ENCODE results near the gene GALNT14. TPM values are rescaled to one million over a fixed set of nuclear protein-coding genes. Genes with fewer than 3 reads are reported as not detected.

GALNT14 gene
- total and polyA plus RNA-seq, 10 of the 15 experiments (the other 5 are each of a cell fraction or from before 2014, with no cell fraction given): 3.7 to 17.8 (median 6.0) TPM

DNA sequence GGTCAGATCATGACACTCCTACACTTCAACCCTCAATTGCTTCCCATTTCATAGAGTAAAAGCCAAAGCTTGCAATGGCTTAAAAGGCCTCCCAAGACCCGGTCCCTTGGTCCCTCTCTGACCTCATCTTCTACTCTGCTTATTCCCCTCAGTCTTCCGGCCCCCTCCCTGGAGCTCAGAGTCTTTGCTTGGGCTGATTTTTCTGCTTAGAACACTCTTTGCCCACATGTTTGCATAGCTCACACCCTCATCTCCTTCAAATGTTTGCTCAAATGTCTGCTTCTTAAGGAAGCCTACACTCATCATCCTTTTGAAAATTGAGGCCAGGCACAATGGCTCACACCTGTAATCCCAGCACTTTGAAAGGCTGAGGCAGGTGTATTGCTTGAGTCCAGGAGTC lies 265.4 kb downstream of the GALNT14 start:
- CTCF ChIA-PET: interaction anchor here (0.8 to 1.9 kb wide), 4 partner anchors 9 to 161 kb away, joined by 3 to 12 read pairs (median 4); no protein-coding TSS in a partner anchor
- H3K27ac ChIP-seq (ENCODE audit: control insufficient read depth, insufficient read depth): no peak overlapping the region
- H3K4me1 ChIP-seq (ENCODE audit: control insufficient read depth, insufficient read depth, low read length): no peaks in the 10 kb centered on the region
- no peak overlapping the region for H2AFZ ChIP-seq (ENCODE audit: control insufficient read depth, low read depth, low read length)
- in situ Hi-C loops (cut with MboI) (no loop called here), intact Hi-C loops (cut with micrococcal nuclease; ENCODE audit: unreplicated experiment) (no loop called here)
- no peaks in the 10 kb centered on the region for H3K79me2 ChIP-seq (ENCODE audit: control insufficient read depth, insufficient read depth, low read length)
- no peak overlapping the region for H3K4me2 ChIP-seq (ENCODE audit: control insufficient read depth, insufficient read depth)
- FAIRE-seq: no peak
- H3K9me3 ChIP-seq (replicated peaks; ENCODE audit: control insufficient read depth, insufficient read depth, low read length): no peaks in the 10 kb centered on the region; the same call in 2 of the 3 replicates
- H4K20me1 ChIP-seq (ENCODE audit: control insufficient read depth, insufficient read depth): no peaks in the 10 kb centered on the region
- no peaks in the 10 kb centered on the region for H3K27me3 ChIP-seq (replicated peaks in 1 of 2; ENCODE audit: control insufficient read depth in 2 of 2, insufficient read depth in 2 of 2, low read length in 1 of 2)
- WGBS (ENCODE audit: insufficient coverage, insufficient replicate concordance, low lambda C conversion rate, missing lambda C conversion rate): 33% methylated on average over 2 of the region's 2 CpGs
- RAD21 ChIA-PET (ENCODE audit: unreplicated experiment): interaction anchor here (2.0 kb wide), 1 partner anchor 10 kb away, joined by 5 read pairs; no protein-coding TSS in a partner anchor
- POLR2A ChIA-PET: no interaction called here
- BruUV-seq (replicated peaks): no TSS peak
- SMC1A ChIA-PET (ENCODE audit: uncharacterized antibody, unreplicated experiment): interaction anchor here (1.5 kb wide), 1 partner anchor 10 kb away, joined by 5 read pairs; no protein-coding TSS in a partner anchor
- H3K4me3 ChIP-seq: no peak overlapping the region
- H3K9ac ChIP-seq (ENCODE audit: control insufficient read depth, insufficient read depth, low read length): no peak overlapping the region
- no peak for ATAC-seq
- TF ChIP-seq, protein P1, sequence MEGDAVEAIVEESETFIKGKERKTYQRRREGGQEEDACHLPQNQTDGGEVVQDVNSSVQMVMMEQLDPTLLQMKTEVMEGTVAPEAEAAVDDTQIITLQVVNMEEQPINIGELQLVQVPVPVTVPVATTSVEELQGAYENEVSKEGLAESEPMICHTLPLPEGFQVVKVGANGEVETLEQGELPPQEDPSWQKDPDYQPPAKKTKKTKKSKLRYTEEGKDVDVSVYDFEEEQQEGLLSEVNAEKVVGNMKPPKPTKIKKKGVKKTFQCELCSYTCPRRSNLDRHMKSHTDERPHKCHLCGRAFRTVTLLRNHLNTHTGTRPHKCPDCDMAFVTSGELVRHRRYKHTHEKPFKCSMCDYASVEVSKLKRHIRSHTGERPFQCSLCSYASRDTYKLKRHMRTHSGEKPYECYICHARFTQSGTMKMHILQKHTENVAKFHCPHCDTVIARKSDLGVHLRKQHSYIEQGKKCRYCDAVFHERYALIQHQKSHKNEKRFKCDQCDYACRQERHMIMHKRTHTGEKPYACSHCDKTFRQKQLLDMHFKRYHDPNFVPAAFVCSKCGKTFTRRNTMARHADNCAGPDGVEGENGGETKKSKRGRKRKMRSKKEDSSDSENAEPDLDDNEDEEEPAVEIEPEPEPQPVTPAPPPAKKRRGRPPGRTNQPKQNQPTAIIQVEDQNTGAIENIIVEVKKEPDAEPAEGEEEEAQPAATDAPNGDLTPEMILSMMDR (IDR thresholded peaks at IDR 0.05 in 2 of 3, conservative IDR thresholded peaks at IDR 0.05 in 1 of 3; ENCODE audit: control insufficient read depth in 2 of 3, extremely low read depth in 1 of 3, insufficient read depth in 1 of 3, low read depth in 3 of 3, low read length in 3 of 3): no peak
- TF ChIP-seq, protein P2, sequence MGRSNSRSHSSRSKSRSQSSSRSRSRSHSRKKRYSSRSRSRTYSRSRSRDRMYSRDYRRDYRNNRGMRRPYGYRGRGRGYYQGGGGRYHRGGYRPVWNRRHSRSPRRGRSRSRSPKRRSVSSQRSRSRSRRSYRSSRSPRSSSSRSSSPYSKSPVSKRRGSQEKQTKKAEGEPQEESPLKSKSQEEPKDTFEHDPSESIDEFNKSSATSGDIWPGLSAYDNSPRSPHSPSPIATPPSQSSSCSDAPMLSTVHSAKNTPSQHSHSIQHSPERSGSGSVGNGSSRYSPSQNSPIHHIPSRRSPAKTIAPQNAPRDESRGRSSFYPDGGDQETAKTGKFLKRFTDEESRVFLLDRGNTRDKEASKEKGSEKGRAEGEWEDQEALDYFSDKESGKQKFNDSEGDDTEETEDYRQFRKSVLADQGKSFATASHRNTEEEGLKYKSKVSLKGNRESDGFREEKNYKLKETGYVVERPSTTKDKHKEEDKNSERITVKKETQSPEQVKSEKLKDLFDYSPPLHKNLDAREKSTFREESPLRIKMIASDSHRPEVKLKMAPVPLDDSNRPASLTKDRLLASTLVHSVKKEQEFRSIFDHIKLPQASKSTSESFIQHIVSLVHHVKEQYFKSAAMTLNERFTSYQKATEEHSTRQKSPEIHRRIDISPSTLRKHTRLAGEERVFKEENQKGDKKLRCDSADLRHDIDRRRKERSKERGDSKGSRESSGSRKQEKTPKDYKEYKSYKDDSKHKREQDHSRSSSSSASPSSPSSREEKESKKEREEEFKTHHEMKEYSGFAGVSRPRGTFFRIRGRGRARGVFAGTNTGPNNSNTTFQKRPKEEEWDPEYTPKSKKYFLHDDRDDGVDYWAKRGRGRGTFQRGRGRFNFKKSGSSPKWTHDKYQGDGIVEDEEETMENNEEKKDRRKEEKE (IDR thresholded peaks at IDR 0.05): no peak
- no peak for TF ChIP-seq ZSCAN29 (IDR thresholded peaks at IDR 0.05)
- TF ChIP-seq, protein P3, sequence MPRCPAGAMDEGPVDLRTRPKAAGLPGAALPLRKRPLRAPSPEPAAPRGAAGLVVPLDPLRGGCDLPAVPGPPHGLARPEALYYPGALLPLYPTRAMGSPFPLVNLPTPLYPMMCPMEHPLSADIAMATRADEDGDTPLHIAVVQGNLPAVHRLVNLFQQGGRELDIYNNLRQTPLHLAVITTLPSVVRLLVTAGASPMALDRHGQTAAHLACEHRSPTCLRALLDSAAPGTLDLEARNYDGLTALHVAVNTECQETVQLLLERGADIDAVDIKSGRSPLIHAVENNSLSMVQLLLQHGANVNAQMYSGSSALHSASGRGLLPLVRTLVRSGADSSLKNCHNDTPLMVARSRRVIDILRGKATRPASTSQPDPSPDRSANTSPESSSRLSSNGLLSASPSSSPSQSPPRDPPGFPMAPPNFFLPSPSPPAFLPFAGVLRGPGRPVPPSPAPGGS (IDR thresholded peaks at IDR 0.05; ENCODE audit: borderline replicate concordance, insufficient read depth, low read depth, low read length, poor library complexity, severe bottlenecking): no peak
- TF ChIP-seq, protein P4, sequence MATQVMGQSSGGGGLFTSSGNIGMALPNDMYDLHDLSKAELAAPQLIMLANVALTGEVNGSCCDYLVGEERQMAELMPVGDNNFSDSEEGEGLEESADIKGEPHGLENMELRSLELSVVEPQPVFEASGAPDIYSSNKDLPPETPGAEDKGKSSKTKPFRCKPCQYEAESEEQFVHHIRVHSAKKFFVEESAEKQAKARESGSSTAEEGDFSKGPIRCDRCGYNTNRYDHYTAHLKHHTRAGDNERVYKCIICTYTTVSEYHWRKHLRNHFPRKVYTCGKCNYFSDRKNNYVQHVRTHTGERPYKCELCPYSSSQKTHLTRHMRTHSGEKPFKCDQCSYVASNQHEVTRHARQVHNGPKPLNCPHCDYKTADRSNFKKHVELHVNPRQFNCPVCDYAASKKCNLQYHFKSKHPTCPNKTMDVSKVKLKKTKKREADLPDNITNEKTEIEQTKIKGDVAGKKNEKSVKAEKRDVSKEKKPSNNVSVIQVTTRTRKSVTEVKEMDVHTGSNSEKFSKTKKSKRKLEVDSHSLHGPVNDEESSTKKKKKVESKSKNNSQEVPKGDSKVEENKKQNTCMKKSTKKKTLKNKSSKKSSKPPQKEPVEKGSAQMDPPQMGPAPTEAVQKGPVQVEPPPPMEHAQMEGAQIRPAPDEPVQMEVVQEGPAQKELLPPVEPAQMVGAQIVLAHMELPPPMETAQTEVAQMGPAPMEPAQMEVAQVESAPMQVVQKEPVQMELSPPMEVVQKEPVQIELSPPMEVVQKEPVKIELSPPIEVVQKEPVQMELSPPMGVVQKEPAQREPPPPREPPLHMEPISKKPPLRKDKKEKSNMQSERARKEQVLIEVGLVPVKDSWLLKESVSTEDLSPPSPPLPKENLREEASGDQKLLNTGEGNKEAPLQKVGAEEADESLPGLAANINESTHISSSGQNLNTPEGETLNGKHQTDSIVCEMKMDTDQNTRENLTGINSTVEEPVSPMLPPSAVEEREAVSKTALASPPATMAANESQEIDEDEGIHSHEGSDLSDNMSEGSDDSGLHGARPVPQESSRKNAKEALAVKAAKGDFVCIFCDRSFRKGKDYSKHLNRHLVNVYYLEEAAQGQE (IDR thresholded peaks at IDR 0.05; ENCODE audit: low read depth, low read length): no peak
- TF ChIP-seq RAD21 (IDR thresholded peaks at IDR 0.05; ENCODE audit: insufficient read depth, low read depth, low read length): no peak
- TF ChIP-seq, protein P5, sequence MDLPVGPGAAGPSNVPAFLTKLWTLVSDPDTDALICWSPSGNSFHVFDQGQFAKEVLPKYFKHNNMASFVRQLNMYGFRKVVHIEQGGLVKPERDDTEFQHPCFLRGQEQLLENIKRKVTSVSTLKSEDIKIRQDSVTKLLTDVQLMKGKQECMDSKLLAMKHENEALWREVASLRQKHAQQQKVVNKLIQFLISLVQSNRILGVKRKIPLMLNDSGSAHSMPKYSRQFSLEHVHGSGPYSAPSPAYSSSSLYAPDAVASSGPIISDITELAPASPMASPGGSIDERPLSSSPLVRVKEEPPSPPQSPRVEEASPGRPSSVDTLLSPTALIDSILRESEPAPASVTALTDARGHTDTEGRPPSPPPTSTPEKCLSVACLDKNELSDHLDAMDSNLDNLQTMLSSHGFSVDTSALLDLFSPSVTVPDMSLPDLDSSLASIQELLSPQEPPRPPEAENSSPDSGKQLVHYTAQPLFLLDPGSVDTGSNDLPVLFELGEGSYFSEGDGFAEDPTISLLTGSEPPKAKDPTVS (IDR thresholded peaks at IDR 0.05; ENCODE audit: low read depth, low read length): no peak
- H3K36me3 ChIP-seq (ENCODE audit: control insufficient read depth in 2 of 2, insufficient read depth in 2 of 2, low read length in 1 of 2): no peaks in the 10 kb centered on the region
- no peak for DNase-seq (ENCODE audit: low read depth, low spot score)
